Measurements from ENCODE around the gene KCNH8. TPM values are rescaled to one million over a fixed set of nuclear protein-coding genes. Genes with fewer than 3 reads are reported as not detected.

The KCNH8 gene
- total RNA-seq, 1 donor from 2014 or later, result 0.05 TPM

GRCh38 chr3:19364148-19364547, 215.8 kb downstream of the KCNH8 start:
- no peak for DNase-seq (ENCODE audit: low read depth)

GRCh38 chr3:19365471-19365870, 217.2 kb downstream of the KCNH8 start:
- DNase-seq (ENCODE audit: low read depth), result no peak

- DNase-seq (ENCODE audit: low read depth), result no peak
Observed at GRCh38 chr3:19384868-19385267, 236.6 kb downstream of the KCNH8 start.

GRCh38 chr3:19392150-19392549, 243.8 kb downstream of the KCNH8 start:
- DNase-seq (ENCODE audit: low read depth), result no peak

DNA sequence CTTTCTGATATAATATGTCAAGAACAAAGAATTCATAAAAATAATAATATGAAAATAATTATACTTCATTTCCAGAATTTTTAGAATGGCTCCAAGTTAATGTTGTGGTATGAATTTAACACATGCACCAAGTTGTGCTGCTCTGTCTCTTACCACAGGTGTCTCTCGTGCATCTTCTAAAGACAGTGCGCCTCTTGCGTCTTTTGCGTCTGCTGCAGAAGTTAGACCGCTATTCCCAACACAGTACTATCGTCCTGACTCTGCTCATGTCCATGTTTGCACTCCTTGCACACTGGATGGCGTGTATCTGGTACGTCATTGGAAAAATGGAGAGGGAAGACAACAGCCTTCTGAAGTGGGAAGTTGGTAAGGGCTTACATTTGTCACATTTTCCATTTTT, 246.6 kb downstream of the KCNH8 start:
- no peak for DNase-seq (ENCODE audit: low read depth)

GRCh38 chr3:19396726-19397125, 248.4 kb downstream of the KCNH8 start:
- DNase-seq (ENCODE audit: low read depth), result no peak

DNA sequence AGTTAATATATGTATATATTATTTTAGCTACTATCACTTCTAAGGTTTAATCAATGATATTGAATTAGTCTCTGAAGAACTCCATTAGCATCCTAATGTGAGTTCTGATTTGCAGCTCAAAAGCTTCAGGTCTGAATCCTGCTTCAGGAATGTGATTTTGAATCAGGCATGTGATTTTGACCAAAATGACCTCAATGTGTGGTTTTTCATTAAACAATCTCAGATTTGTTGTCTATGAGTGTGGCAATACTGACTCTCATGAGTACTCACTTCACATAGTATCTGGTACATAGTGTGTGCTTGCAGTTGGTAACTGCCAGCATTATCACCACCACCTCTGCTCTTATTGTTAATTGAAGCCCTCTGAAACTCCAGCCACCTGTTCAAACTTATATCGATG, 251.0 kb downstream of the KCNH8 start:
- peak; percentile 48 for DNase-seq (ENCODE audit: low read depth)

GRCh38 chr3:19399836-19400235, 251.5 kb downstream of the KCNH8 start:
- DNase-seq (ENCODE audit: low read depth), result no peak

DNA sequence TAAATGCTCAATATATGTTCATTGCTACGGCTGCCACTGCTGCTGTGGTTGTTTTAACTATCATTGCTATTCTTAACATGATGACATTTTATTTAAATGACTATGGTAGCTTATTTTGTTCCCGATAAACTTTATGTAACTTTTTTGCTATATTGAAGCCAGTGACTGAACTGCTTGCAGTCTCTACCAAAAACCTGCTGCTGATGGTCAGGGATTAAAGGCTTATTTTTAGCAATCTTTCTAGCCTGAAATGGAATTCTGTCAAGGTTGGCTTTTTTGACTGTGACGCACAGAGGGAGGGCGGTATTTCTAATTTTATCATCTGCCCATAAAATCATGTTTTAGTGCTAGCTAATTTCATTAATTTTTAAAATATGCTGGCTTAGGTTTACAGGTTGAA, 271.8 kb downstream of the KCNH8 start:
- no peak for DNase-seq (ENCODE audit: low read depth)

DNA sequence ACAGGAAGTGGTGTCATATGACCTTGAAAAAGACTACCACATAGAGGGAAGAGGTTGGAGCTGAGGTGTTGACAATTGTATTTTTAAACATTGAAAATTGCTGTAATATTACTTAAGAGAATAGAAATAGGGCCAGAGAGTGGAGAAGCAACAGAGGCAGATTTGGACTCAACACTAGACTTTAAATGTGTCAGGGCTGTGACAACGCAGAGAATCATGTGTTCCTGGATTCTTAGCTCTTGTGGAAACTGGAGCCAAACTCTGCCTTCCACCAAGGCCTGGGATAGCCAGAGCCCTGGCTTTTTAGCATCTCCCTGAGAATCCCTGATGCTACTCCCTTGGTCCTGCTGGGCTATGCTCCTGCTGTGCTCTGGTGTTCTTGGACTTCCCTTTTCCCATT, 277.5 kb downstream of the KCNH8 start:
- no peak for DNase-seq (ENCODE audit: low read depth)

- DNase-seq (ENCODE audit: low read depth), result no peak
Observed at GRCh38 chr3:19427422-19428149, 279.3 kb downstream of the KCNH8 start.

GRCh38 chr3:19428729-19429128, 280.4 kb downstream of the KCNH8 start:
- no peak for DNase-seq (ENCODE audit: low read depth)

DNA sequence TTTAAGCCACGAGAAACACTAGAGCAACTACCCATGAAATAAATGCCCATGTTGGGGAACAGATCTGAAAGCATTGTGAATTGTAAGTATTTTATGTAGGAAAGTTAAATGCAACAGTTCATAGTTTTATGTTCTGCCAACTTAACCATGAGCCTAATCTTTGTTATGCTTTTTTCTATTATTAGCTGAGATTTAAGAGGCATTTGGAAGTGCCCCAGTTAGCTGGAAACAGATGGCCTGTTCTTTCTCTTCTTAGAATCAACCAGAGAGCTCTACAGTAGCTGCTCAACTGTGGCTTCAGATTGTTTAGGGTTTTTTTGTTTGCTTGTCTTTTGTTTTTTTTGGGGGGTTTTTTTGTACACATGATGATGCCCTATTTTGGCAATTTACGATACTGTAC, 284.4 kb downstream of the KCNH8 start:
- DNase-seq (ENCODE audit: low read depth), result no peak

DNA sequence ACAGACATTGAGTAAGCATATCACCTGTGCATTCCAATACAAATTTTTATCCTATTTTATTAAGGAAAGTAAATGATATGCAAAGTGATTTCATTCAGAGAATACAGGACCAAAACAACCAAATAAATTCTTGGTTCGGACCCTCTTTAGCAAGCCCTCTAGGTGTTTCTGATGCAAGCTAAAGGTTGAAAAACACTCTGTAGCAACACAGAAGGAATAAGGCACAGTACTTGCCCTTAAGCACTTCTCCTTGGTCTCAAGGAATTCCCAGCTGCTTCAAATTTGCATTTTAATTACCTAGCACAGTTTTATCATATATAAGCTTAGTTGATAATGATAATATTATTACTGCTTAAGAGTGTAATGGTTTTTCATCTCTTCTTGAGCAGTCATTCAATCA, 288.4 kb downstream of the KCNH8 start:
- DNase-seq (ENCODE audit: low read depth), result no peak

- no peak for DNase-seq (ENCODE audit: low read depth)
Observed at GRCh38 chr3:19439944-19440343, 291.6 kb downstream of the KCNH8 start.

GRCh38 chr3:19446138-19446537, 297.8 kb downstream of the KCNH8 start:
- DNase-seq (ENCODE audit: low read depth), result no peak

- no peak for DNase-seq (ENCODE audit: low read depth)
Observed at GRCh38 chr3:19446687-19447086, 298.4 kb downstream of the KCNH8 start.

GRCh38 chr3:19455546-19455945, 307.2 kb downstream of the KCNH8 start:
- no peak for DNase-seq (ENCODE audit: low read depth)

DNA sequence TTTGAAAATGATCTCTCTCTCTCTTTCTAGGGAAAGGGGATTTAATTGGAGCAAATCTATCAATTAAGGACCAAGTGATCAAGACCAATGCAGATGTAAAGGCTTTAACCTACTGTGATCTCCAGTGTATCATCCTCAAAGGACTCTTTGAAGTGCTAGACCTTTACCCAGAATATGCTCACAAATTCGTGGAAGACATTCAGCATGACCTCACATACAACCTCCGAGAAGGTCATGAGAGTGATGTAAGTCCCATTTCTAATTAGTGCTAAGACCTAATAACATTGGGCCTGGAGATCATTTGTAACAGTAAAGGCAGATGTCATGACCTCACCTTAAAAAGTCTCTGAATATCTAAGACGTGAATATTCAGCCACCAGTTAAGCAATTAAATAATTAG, 308.4 kb downstream of the KCNH8 start:
- DNase-seq (ENCODE audit: low read depth), result no peak

GRCh38 chr3:19457449-19457848, 309.1 kb downstream of the KCNH8 start:
- no peak for DNase-seq (ENCODE audit: low read depth)

GRCh38 chr3:19467761-19468160, 319.5 kb downstream of the KCNH8 start:
- no peak for DNase-seq (ENCODE audit: low read depth)

DNA sequence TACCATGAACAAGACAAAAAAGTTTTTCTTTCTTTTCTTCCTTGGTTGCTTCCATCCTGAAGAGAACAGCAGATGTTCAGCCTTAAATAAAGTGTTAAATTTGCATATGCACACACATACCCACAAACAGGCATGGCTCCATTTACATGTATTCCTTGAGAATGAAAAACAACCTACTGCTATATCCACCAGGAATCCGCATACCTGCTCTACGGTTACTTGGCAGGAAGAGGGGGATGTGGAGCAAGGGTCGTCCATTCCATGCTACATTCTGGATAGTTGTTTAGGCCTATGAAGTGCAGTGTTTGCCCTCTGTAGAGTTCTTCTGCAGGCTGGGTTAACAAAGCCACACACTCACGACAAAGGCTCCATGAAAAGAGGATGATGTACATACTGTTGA, 322.8 kb downstream of the KCNH8 start:
- DNase-seq (ENCODE audit: low read depth), result no peak

DNA sequence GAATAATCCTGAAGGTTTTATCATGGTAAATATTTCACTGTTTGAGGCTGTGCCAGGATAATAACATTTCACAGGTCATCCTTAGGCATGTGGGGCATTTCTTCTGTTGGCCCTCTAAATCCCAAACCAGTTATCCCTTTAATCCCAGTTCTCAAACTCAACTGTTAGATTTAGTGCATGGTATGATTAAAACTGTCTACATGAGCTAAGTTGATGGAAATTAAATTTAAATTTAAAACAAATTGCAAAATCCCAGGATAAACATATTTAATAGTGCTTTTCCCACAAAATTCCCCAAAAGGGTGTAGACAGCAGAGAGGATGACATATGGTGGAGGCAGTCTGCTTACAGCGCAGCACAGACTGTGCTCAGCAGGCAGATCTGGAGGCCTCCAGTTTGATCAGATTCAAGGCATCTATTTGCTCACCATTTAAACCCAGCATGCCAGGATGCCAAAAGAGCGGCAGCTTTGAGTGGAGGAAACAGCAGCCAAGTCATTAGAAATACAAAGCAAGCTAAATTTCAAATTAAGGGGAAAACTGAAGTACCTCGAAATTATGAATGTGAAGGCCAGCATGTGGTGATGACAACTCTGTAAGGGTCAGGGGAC, 325.8 kb downstream of the KCNH8 start:
- DNase-seq (ENCODE audit: low read depth), result no peak

DNA sequence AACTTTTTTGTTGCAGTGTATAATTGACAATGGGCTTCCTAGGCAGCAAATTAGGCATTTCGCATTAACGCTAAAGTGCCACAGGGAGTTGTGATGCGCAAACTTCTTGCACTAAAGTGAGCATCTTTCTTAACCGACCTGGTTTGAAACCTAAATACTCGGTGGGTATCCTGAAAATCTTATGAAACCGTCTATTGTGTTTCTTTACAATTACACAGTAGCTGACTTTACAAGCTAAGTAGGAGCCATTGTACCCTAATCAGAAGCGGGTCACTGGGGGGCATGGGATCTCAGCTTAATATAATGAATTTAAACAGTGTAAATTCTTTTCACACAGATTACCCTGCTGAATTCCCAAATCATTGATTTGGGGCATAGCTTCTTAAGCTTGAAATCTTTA, 328.0 kb downstream of the KCNH8 start:
- DNase-seq (ENCODE audit: low read depth), result no peak
